Cardiac ventricle fibroblast (primary cell): Measurements from ENCODE around the gene ZNF202. TPM values are rescaled to one million over a fixed set of nuclear protein-coding genes. Genes with fewer than 3 reads are reported as not detected.

ENCODE experiments used
- total RNA-seq: library from RNA; depleted of rRNA; stranded (reverse); fragments of >200 nt; gene quantifications from 2 replicates; pipeline ENCODE4 v1.2.3, GENCODE V29; 2015

Gene ZNF202
- total RNA-seq = 2.7 and 7.5 TPM in 2 replicates

GRCh38 chr11:123741159-123742030, at the start of gene ZNF202:
ZNF202 (minus strand) TSS chr11:123741660; CDS start chr11:123730888, 10,772 bp downstream.

GRCh38 chr11:123754101-123754568, 12.7 kb upstream of the ZNF202 start, which contains the start of gene OR6X1:
OR6X1 (minus strand) TSS chr11:123754518; CDS start chr11:123754518, 0 bp downstream.

Other genes with a start within 250 kb of the ZNF202 start
- gene SCN3B, start 87.0 kb downstream of the ZNF202 start, total RNA-seq = 0.44 and 1.1 TPM in 2 replicates
- not detected in 2 replicates for gene OR6X1, start 12.9 kb upstream of the ZNF202 start, total RNA-seq
- not detected in 2 replicates for gene OR6M1, start 64.7 kb upstream of the ZNF202 start, total RNA-seq
- not detected in 2 replicates for gene TMEM225, start 144.0 kb upstream of the ZNF202 start, total RNA-seq
- gene OR8D4, start 160.5 kb upstream of the ZNF202 start, total RNA-seq = not detected in 2 replicates
- not detected in 2 replicates for gene OR4D5, start 198.0 kb upstream of the ZNF202 start, total RNA-seq
- not detected in 2 replicates for gene OR6T1, start 202.2 kb upstream of the ZNF202 start, total RNA-seq
- not detected in 2 replicates for gene OR10S1, start 236.1 kb upstream of the ZNF202 start, total RNA-seq